ENCODE measurements around the gene PPA1. TPM values are rescaled to one million over a fixed set of nuclear protein-coding genes. Genes with fewer than 3 reads are reported as not detected.

The PPA1 gene
- total and polyA plus RNA-seq, 12 donors = 96.9 to 600 (median 162) TPM

DNA sequence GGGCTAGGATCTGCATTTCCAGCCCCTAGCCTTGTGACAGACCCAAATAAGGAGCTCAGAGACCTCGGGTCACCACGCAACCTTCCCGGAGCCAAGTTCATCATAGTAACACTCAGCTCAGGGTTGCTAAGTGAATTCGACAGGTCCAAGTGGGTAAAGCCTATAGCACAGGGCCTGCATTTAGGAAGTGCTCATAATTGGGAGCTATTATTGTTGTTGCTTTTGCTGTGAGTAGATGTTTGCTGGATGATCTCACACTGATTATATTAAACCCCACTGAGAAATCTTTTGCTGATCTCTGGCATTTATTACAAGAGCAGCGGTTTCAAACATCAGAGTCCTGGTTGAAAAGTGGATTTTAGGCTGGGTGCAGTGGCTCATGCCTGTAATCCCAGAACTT is 42.6 kb downstream of the PPA1 start:
- 67 to 88% (median 82%) methylated on average over 5 of the region's 5 CpGs for WGBS, 4 donors
- Histone ChIP-seq H3K4me1 (replicated peaks in 1 of 2) (peaks cover 27 to 36% of the 10 kb centered on the region in 2 donors), H3K36me3 (replicated peaks in 1 of 2) (no peaks in the 10 kb centered on the region), H3K27me3 (no peaks in the 10 kb centered on the region), H3K9me3 (replicated peaks in 1 of 3) (no peaks in the 10 kb centered on the region), H3K4me3 (no peak overlapping the region), H3K27ac (peak overlapping the region in 3 of 5 donors; percentile 7 to 79 (median 73))
- intact Hi-C loops (cut with DNase I) = no loop called here
- no peak for DNase-seq
- TF ChIP-seq POLR2A (IDR thresholded peaks at IDR 0.05) = no peak
- TF ChIP-seq, protein P1, sequence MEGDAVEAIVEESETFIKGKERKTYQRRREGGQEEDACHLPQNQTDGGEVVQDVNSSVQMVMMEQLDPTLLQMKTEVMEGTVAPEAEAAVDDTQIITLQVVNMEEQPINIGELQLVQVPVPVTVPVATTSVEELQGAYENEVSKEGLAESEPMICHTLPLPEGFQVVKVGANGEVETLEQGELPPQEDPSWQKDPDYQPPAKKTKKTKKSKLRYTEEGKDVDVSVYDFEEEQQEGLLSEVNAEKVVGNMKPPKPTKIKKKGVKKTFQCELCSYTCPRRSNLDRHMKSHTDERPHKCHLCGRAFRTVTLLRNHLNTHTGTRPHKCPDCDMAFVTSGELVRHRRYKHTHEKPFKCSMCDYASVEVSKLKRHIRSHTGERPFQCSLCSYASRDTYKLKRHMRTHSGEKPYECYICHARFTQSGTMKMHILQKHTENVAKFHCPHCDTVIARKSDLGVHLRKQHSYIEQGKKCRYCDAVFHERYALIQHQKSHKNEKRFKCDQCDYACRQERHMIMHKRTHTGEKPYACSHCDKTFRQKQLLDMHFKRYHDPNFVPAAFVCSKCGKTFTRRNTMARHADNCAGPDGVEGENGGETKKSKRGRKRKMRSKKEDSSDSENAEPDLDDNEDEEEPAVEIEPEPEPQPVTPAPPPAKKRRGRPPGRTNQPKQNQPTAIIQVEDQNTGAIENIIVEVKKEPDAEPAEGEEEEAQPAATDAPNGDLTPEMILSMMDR (IDR thresholded peaks at IDR 0.05) = no peak

DNA sequence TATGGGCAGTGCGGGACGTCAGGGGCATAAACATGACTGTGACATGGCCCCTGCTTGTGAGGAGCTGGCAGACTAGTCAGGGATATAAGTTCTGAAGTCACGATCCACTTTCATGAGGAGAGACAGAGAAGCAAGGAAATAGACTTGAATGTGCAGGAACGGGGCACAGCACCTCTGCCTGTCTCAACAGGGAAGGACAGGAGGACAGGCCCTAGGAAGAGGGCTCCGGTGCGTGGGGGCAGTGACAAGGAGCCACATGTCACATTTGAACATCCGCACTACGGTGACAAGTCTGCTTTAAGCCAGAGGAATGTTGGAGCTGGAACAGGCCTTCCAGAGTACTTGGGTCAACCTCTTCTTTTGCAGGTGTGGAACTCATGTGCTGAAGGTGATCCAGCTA is 43.1 kb downstream of the PPA1 start:
- Histone ChIP-seq H3K27me3 (no peaks in the 10 kb centered on the region), H3K9me3 (replicated peaks in 1 of 3) (no peaks in the 10 kb centered on the region), H3K36me3 (replicated peaks in 1 of 2) (no peaks in the 10 kb centered on the region), H3K4me3 (no peak overlapping the region), H3K27ac (peak overlapping the region in 2 of 5 donors; percentile 20 to 73), H3K4me1 (replicated peaks in 1 of 2) (peaks cover 27 to 36% of the 10 kb centered on the region in 2 donors)
- TF ChIP-seq POLR2A (IDR thresholded peaks at IDR 0.05) = no peak
- TF ChIP-seq, protein P1 (IDR thresholded peaks at IDR 0.05) = no peak
- 87 to 95% (median 93%) methylated on average over 8 of the region's 8 CpGs for WGBS, 4 donors
- DNase-seq = no peak
- intact Hi-C loops (cut with DNase I) = no loop called here

DNA sequence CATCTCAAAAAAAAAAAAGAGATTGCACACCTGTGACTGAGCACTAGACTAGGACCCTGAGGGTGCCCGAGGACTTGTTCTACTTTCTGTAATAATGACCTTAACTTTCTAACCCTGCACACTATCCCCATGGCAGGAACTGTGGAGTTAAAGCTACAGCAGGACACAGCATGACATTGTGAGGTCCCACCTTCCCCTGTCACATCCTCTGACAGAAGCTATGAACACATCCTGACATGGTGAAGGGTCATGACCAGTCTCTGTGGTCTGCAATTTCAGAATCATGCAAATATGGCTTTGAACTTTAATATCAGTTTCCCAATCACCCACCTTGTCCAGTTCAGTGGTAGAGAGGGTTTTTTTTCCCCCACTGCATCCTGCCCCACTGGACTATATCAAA is 44.5 kb downstream of the PPA1 start:
- Histone ChIP-seq H3K4me3 (no peak overlapping the region), H3K27ac (no peak overlapping the region), H3K27me3 (no peaks in the 10 kb centered on the region), H3K4me1 (replicated peaks in 1 of 2) (peaks cover 27 to 36% of the 10 kb centered on the region in 2 donors), H3K9me3 (replicated peaks in 1 of 3) (no peaks in the 10 kb centered on the region), H3K36me3 (replicated peaks in 1 of 2) (no peaks in the 10 kb centered on the region)
- no peak for DNase-seq
- TF ChIP-seq, protein P1 (IDR thresholded peaks at IDR 0.05) = no peak
- no peak for TF ChIP-seq POLR2A (IDR thresholded peaks at IDR 0.05)
- intact Hi-C loops (cut with DNase I) = no loop called here
- 51 to 75% (median 59%) methylated on average over 1 of the region's 1 CpG for WGBS, 4 donors

DNA sequence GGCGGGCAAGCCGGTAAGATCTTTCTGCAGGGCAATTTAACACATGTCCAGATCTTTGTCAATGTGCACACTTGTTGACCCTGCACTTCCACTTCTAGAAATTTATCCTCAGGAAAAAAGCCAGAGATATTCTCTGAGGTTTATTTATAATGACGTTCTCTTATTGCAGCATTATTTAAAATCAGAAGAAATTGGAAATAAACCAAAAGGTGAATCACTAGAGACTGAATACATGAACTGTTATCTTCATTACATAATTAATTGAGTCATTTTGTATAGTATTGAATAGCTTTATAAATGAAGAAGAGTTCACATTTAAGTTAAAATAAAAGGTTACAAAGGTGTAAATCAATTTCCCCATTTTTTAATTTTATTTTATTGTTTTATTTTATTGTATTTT is 46.7 kb downstream of the PPA1 start:
- Histone ChIP-seq H3K9me3 (replicated peaks in 1 of 3) (no peaks in the 10 kb centered on the region), H3K27ac (no peak overlapping the region), H3K36me3 (replicated peaks in 1 of 2) (no peaks in the 10 kb centered on the region), H3K4me1 (replicated peaks in 1 of 2) (peaks cover 10 to 16% of the 10 kb centered on the region in 2 donors), H3K4me3 (no peak overlapping the region), H3K27me3 (no peaks in the 10 kb centered on the region)
- DNase-seq = no peak
- TF ChIP-seq POLR2A (IDR thresholded peaks at IDR 0.05) = no peak
- TF ChIP-seq, protein P1 (IDR thresholded peaks at IDR 0.05) = no peak
- WGBS, 4 donors = 51 to 59% (median 53%) methylated on average over 3 of the region's 3 CpGs
- intact Hi-C loops (cut with DNase I) = no loop called here
